Peyer's patch (tissue), 4 donors: Measurements from ENCODE around the gene DCTN3. TPM values are rescaled to one million over a fixed set of nuclear protein-coding genes. Genes with fewer than 3 reads are reported as not detected.

Source experiments
- DNase-seq, 3 donors: peaks; one replicate each; pipeline ENCODE4 v3.0.0-alpha.2; 2017 to 2019
- H3K27ac ChIP-seq, 4 donors: fragments of 200-600 bp; sonication (generic); one replicate each; pipeline ENCODE4 v1.5.1; 2016 to 2019
- H3K27me3 ChIP-seq, 2 donors: fragments of 200-600 bp; sonication (generic); one replicate each; pipeline ENCODE4 v1.5.1; 2019
- H3K36me3 ChIP-seq, 3 donors: fragments of 200-600 bp; sonication (generic); one replicate each; pipeline ENCODE4 v1.5.1; 2016 to 2019
- H3K4me1 ChIP-seq, 4 donors: fragments of 200-600 bp; sonication (generic); one replicate each; pipeline ENCODE4 v1.5.1; 2016 to 2019
- H3K4me3 ChIP-seq, 4 donors: fragments of 200-600 bp; sonication (generic); 1 replicate in 3 of 4; 2 replicates in 1 of 4; pipeline ENCODE4 v1.5.1; 2016 to 2019; ENCODE audit warnings: mild to moderate bottlenecking in 1 of 4
- H3K9me3 ChIP-seq, 4 donors: fragments of 200-600 bp; sonication (generic); one replicate each; pipeline ENCODE4 v1.5.1; 2016 to 2019; ENCODE audit warnings: mild to moderate bottlenecking in 1 of 4
- CTCF ChIP-seq, 6 experiments: fragments of 450-650 bp in 4 of 6; fragments of 200-600 bp in 2 of 6; sonication (generic) in 1 of 6; IDR thresholded peaks; one replicate each; pipeline ENCODE4 v1.5.1; 2017 to 2019; ENCODE audit warnings: antibody characterized with exemption in 6 of 6, mild to moderate bottlenecking in 3 of 6, moderate library complexity in 1 of 6
- POLR2A ChIP-seq, 2 donors: fragments of 450-650 bp; IDR thresholded peaks; one replicate each; pipeline ENCODE4 v1.5.1; 2017; ENCODE audit warnings: antibody characterized with exemption in 2 of 2, mild to moderate bottlenecking in 2 of 2, moderate library complexity in 2 of 2
- total RNA-seq, 4 donors: library from RNA; depleted of rRNA; stranded (reverse); fragments of >200 nt; gene quantifications; one replicate each; pipeline ENCODE4 v1.1.0, GENCODE V29; 2016

Gene DCTN3
- total RNA-seq, 4 donors from 2014 or later, result 37.4 to 70.1 (median 47.5) TPM

GRCh38 chr9:34589636-34590380, 30.5 kb downstream of the DCTN3 start, which contains the start of gene CNTFR:
TSS of gene CNTFR (minus strand) at chr9:34589724. CDS start at chr9:34568981, 20,743 bp downstream.
- Histone ChIP-seq H3K36me3 (no peaks in the 10 kb centered on the region), H3K27ac (peak within 1 kb of the TSS in 3 of 4 donors; percentile 19 to 74 (median 43)), H3K4me1 (peaks cover 0 to 49% (median 23%) of the 10 kb centered on the region in 4 donors), H3K4me3 (peak within 1 kb of the TSS; percentile 28 to 66 (median 56)), H3K27me3 (peaks cover 0 to 29% of the 10 kb centered on the region in 2 donors), H3K9me3 (no peaks in the 10 kb centered on the region)
- TF ChIP-seq POLR2A (IDR thresholded peaks at IDR 0.05), result peak in 1 of 2 donors; percentile 21
- TF ChIP-seq CTCF (IDR thresholded peaks at IDR 0.05), result no peak
- DNase-seq, result peak in 1 of 3 donors; percentile 66

- peak overlapping the region in 1 of 4 donors; percentile 74 for H3K27ac ChIP-seq
- H3K4me3 ChIP-seq, result peak overlapping the region; percentile 28 to 66 (median 56)
- peaks cover 0 to 29% of the 10 kb centered on the region in 2 donors for H3K27me3 ChIP-seq
- H3K9me3 ChIP-seq, result no peaks in the 10 kb centered on the region
- peaks cover 0 to 49% (median 23%) of the 10 kb centered on the region in 4 donors for H3K4me1 ChIP-seq
- DNase-seq, result no peak
- H3K36me3 ChIP-seq, result no peaks in the 10 kb centered on the region
- no peak for TF ChIP-seq CTCF (IDR thresholded peaks at IDR 0.05)
These were observed 31.3 kb downstream of the DCTN3 start for GRCh38 chr9:34588671-34589635.

- no peak overlapping the region for H3K4me3 ChIP-seq
- peaks cover 0 to 27% of the 10 kb centered on the region in 2 donors for H3K27me3 ChIP-seq
- peaks cover 0 to 38% (median 23%) of the 10 kb centered on the region in 4 donors for H3K4me1 ChIP-seq
- no peaks in the 10 kb centered on the region for H3K9me3 ChIP-seq
- DNase-seq, result no peak
- no peaks in the 10 kb centered on the region for H3K36me3 ChIP-seq
- no peak for TF ChIP-seq POLR2A (IDR thresholded peaks at IDR 0.05)
- no peak for TF ChIP-seq CTCF (IDR thresholded peaks at IDR 0.05)
- H3K27ac ChIP-seq, result no peak overlapping the region
These were observed 33.0 kb downstream of the DCTN3 start for GRCh38 chr9:34587271-34587670.

- Histone ChIP-seq H3K9me3 (no peaks in the 10 kb centered on the region), H3K4me1 (peaks cover 0 to 30% (median 17%) of the 10 kb centered on the region in 4 donors), H3K27me3 (peaks cover 0 to 23% of the 10 kb centered on the region in 2 donors), H3K27ac (no peak overlapping the region), H3K4me3 (no peak overlapping the region), H3K36me3 (no peaks in the 10 kb centered on the region)
- TF ChIP-seq POLR2A (IDR thresholded peaks at IDR 0.05) (no peak), CTCF (IDR thresholded peaks at IDR 0.05) (no peak)
- DNase-seq, result no peak
These were observed 34.2 kb downstream of the DCTN3 start for GRCh38 chr9:34585946-34586669.

- DNase-seq, result no peak
- peaks cover 0 to 23% of the 10 kb centered on the region in 2 donors for H3K27me3 ChIP-seq
- H3K27ac ChIP-seq, result no peak overlapping the region
- H3K4me3 ChIP-seq, result no peak overlapping the region
- no peaks in the 10 kb centered on the region for H3K36me3 ChIP-seq
- no peak for TF ChIP-seq CTCF (IDR thresholded peaks at IDR 0.05)
- peaks cover 0 to 26% (median 7%) of the 10 kb centered on the region in 4 donors for H3K4me1 ChIP-seq
- no peaks in the 10 kb centered on the region for H3K9me3 ChIP-seq
These were observed 35.3 kb downstream of the DCTN3 start for GRCh38 chr9:34584970-34585369.
